Measurements from ENCODE around the gene ZNF541.

Gene ZNF541

GRCh38 chr19:47544075-47544474, 28.9 kb downstream of the ZNF541 start:
- no peak for DNase-seq (ENCODE audit: low read depth in 2 of 2)

GRCh38 chr19:47542030-47542475, 30.9 kb downstream of the ZNF541 start:
- no peak for DNase-seq (ENCODE audit: low read depth in 2 of 2)

- peak in 1 of 2 donors; percentile 15 for DNase-seq (ENCODE audit: low read depth in 2 of 2)
Measured at GRCh38 chr19:47541518-47541917, 31.4 kb downstream of the ZNF541 start.

- no peak for DNase-seq (ENCODE audit: low read depth in 2 of 2)
Measured at GRCh38 chr19:47540748-47541147, 32.2 kb downstream of the ZNF541 start.

GRCh38 chr19:47539747-47540311, 33.1 kb downstream of the ZNF541 start:
- DNase-seq (ENCODE audit: low read depth in 2 of 2), result peak; percentile 15 to 17

GRCh38 chr19:47538812-47539211, 34.1 kb downstream of the ZNF541 start:
- no peak for DNase-seq (ENCODE audit: low read depth in 2 of 2)

- DNase-seq (ENCODE audit: low read depth in 2 of 2), result no peak
Measured at GRCh38 chr19:47537493-47537892, 35.5 kb downstream of the ZNF541 start.

GRCh38 chr19:47534628-47535027, 38.3 kb downstream of the ZNF541 start:
- DNase-seq (ENCODE audit: low read depth in 2 of 2), result no peak

- DNase-seq (ENCODE audit: low read depth in 2 of 2), result no peak
Measured at GRCh38 chr19:47531640-47532387, 41.1 kb downstream of the ZNF541 start.

GRCh38 chr19:47529018-47529742, 43.8 kb downstream of the ZNF541 start:
- no peak for DNase-seq (ENCODE audit: low read depth in 2 of 2)

GRCh38 chr19:47526798-47527197, 46.1 kb downstream of the ZNF541 start:
- DNase-seq (ENCODE audit: low read depth in 2 of 2), result no peak

- no peak for DNase-seq (ENCODE audit: low read depth in 2 of 2)
Measured at GRCh38 chr19:47523473-47523872, 49.5 kb downstream of the ZNF541 start.

Measured in stimulated activated CD8-positive, alpha-beta memory T cell treated with anti-CD3 and anti-CD28 coated beads, Interleukin-7, amount 100 ng/mL, for 1 hour (primary cell).